CD8-positive, alpha-beta memory T cell (primary cell): ENCODE data around the gene PAN3. TPM values are rescaled to one million over a fixed set of nuclear protein-coding genes. Genes with fewer than 3 reads are reported as not detected.

Source experiments
- CTCF ChIA-PET: fragments of 350-600 bp; sonication (Branson Sonifier 250); formaldehyde crosslinking; loops from one replicate; lab custom pipeline; 2021; ENCODE audit warnings: antibody characterized with exemption; lab: Charles Lee
- POLR2A ChIA-PET: fragments of 350-600 bp; sonication (Branson Sonifier 250); formaldehyde crosslinking; loops from one replicate; lab custom pipeline; 2021; ENCODE audit warnings: antibody characterized with exemption; lab: Charles Lee
- DNase-seq, 5 donors: peaks; one replicate each; pipeline versions ENCODE4 v3.0.0 to v3.0.0-alpha.2; 2020 to 2022; ENCODE audit warnings: mixed read lengths in 1 of 5
- H3K27ac ChIP-seq: one replicate; pipeline ENCODE4 v1.7.0; 2013; ENCODE audit warnings: low read depth, mild to moderate bottlenecking, low read length, moderate library complexity
- H3K27me3 ChIP-seq: 2 replicates; pipeline ENCODE4 v1.7.0; 2013; ENCODE audit warnings: low read length, mild to moderate bottlenecking; ENCODE audit not compliant: insufficient read depth, poor library complexity, severe bottlenecking
- H3K36me3 ChIP-seq: 2 replicates; pipeline ENCODE4 v1.7.0; 2013; ENCODE audit warnings: mild to moderate bottlenecking, low read length, moderate library complexity; ENCODE audit not compliant: insufficient read depth
- H3K4me1 ChIP-seq: 2 replicates; pipeline ENCODE4 v1.7.0; 2013; ENCODE audit warnings: mild to moderate bottlenecking, low read length, moderate library complexity; ENCODE audit not compliant: insufficient read depth
- H3K4me3 ChIP-seq: 2 replicates; pipeline ENCODE4 v1.7.0; 2013; ENCODE audit warnings: mild to moderate bottlenecking, low read length
- H3K9me3 ChIP-seq: 2 replicates; pipeline ENCODE4 v1.7.0; 2013; ENCODE audit warnings: mild to moderate bottlenecking, low read length
- H3K27ac Mint-ChIP-seq, 8 donors: one replicate each; pipeline ENCODE4 v1.8.0; 2020 to 2021; ENCODE audit warnings: mixed read lengths in 8 of 8, mild to moderate bottlenecking in 6 of 8, inconsistent platforms in 3 of 8, moderate library complexity in 3 of 8
- H3K27me3 Mint-ChIP-seq, 2 donors: one replicate each; pipeline ENCODE4 v1.8.0; 2020 to 2021; ENCODE audit warnings: mixed read lengths in 2 of 2, mild to moderate bottlenecking in 1 of 2, moderate library complexity in 1 of 2
- H3K36me3 Mint-ChIP-seq, 3 donors: one replicate each; pipeline ENCODE4 v1.8.0; 2020 to 2021; ENCODE audit warnings: mixed read lengths in 3 of 3, inconsistent platforms in 1 of 3, mild to moderate bottlenecking in 1 of 3
- H3K4me1 Mint-ChIP-seq, 3 donors: one replicate each; pipeline ENCODE4 v1.8.0; 2020 to 2021; ENCODE audit warnings: mixed read lengths in 3 of 3, inconsistent platforms in 1 of 3, mild to moderate bottlenecking in 1 of 3
- H3K4me3 Mint-ChIP-seq, 7 donors: one replicate each; pipeline ENCODE4 v1.8.0; 2020 to 2021; ENCODE audit warnings: mixed read lengths in 7 of 7, mild to moderate bottlenecking in 6 of 7, moderate library complexity in 4 of 7, inconsistent platforms in 2 of 7
- H3K9me3 Mint-ChIP-seq, 5 donors: one replicate each; pipeline ENCODE4 v1.8.0; 2020 to 2022; ENCODE audit warnings: mixed read lengths in 5 of 5, mild to moderate bottlenecking in 3 of 5, moderate library complexity in 2 of 5, inconsistent platforms in 1 of 5
- polyA plus RNA-seq: library from polyadenylated mRNA; unstranded; fragments of 300-500 nt; fragmentation: Illumina TruSeq; gene quantifications from one replicate; pipeline ENCODE4 v1.2.3, GENCODE V29; 2021
- total RNA-seq, 2 experiments: library from RNA; stranded (reverse); gene quantifications; one replicate each; pipeline ENCODE4 v1.2.3, GENCODE V29; 2021

The PAN3 gene
- total and polyA plus RNA-seq, 3 experiments from 2014 or later, result 5.3 to 33.3 (median 33.1) TPM

GRCh38 chr13:28333204-28333881, 195.0 kb downstream of the PAN3 start:
- POLR2A ChIA-PET, result no interaction called here
- H3K27ac Mint-ChIP-seq, result no peak overlapping the region

GRCh38 chr13:28336193-28336657, 197.9 kb downstream of the PAN3 start:
- H3K36me3 Mint-ChIP-seq, result no peaks in the 10 kb centered on the region
- no peaks in the 10 kb centered on the region for H3K4me1 Mint-ChIP-seq
- peaks cover 3 to 11% of the 10 kb centered on the region in 2 donors for H3K27me3 Mint-ChIP-seq

More at GRCh38 chr13:28333204-28333881, 195.0 kb downstream of the PAN3 start:
- Mint-ChIP-seq H3K9me3 (no peaks in the 10 kb centered on the region), H3K4me1 (no peaks in the 10 kb centered on the region), H3K4me3 (no peak overlapping the region), H3K27me3 (peaks cover 0 to 3% of the 10 kb centered on the region in 2 donors), H3K36me3 (no peaks in the 10 kb centered on the region)
- no peak overlapping the region for H3K27ac ChIP-seq
- H3K27me3 ChIP-seq, result no peaks in the 10 kb centered on the region
- H3K36me3 ChIP-seq, result no peaks in the 10 kb centered on the region
- no peak for DNase-seq
- H3K9me3 ChIP-seq, result no peaks in the 10 kb centered on the region
- H3K4me1 ChIP-seq, result no peaks in the 10 kb centered on the region
- H3K4me3 ChIP-seq, result no peak overlapping the region
- CTCF ChIA-PET, result no interaction called here

DNA sequence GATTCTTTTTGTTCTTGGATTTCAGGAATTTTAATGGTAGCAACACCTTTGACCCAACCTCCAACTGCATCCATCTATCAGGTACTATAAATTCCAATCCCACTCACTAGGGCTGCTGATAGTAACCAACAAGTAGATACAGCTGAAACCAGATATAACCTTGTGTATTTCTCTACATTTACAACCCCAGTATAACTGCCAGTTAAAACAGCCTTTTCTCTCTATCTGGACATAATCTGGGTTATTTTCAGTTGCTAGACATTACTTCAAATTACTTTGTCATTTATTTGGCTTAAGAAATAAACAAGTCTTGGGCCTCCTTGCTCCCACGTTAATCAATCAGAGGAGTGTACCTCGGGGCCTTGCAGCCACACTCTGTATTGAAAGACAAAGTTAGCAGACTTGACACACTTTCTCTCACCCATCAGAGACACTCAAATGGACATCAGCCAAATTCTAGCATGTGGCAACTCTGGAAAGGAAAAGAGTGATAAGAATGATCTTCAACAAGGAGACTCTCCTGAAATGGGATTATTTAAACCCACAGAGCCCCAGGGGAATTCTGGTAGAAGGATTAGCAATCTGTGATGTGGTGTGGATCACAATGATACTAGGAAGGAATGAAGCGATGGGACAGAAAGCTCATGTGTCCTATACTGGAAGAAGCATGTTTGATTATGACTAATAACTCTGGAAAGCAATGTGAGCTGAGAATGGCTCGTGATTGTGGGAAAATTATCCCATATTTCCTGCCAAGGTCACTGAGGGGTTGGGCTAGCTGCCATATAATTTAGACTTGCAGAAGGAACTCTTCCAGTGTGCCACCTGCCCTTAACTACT, 199.0 kb downstream of the PAN3 start:
- Mint-ChIP-seq H3K36me3 (no peaks in the 10 kb centered on the region), H3K27me3 (peaks cover 3 to 11% of the 10 kb centered on the region in 2 donors), H3K9me3 (no peaks in the 10 kb centered on the region), H3K4me3 (no peak overlapping the region), H3K4me1 (no peaks in the 10 kb centered on the region), H3K27ac (no peak overlapping the region)
- CTCF ChIA-PET, result interaction anchor here (1.2 kb wide), 1 partner anchor 8 kb away, joined by 3 read pairs; no protein-coding TSS in a partner anchor
- DNase-seq, result no peak
- Histone ChIP-seq H3K4me3 (no peak overlapping the region), H3K27me3 (no peaks in the 10 kb centered on the region), H3K27ac (no peak overlapping the region), H3K9me3 (no peaks in the 10 kb centered on the region), H3K4me1 (no peaks in the 10 kb centered on the region), H3K36me3 (no peaks in the 10 kb centered on the region)
- POLR2A ChIA-PET, result no interaction called here

More at GRCh38 chr13:28336193-28336657, 197.9 kb downstream of the PAN3 start:
- POLR2A ChIA-PET, result no interaction called here
- Mint-ChIP-seq H3K9me3 (no peaks in the 10 kb centered on the region), H3K4me3 (no peak overlapping the region), H3K27ac (no peak overlapping the region)
- Histone ChIP-seq H3K36me3 (no peaks in the 10 kb centered on the region), H3K9me3 (no peaks in the 10 kb centered on the region), H3K27me3 (no peaks in the 10 kb centered on the region), H3K4me1 (no peaks in the 10 kb centered on the region), H3K27ac (no peak overlapping the region), H3K4me3 (no peak overlapping the region)
- DNase-seq, result no peak
- CTCF ChIA-PET, result no interaction called here

- CTCF ChIA-PET, result interaction anchor here (1.2 kb wide), 1 partner anchor 9 kb away, joined by 3 read pairs; no protein-coding TSS in a partner anchor
These were observed 199.7 kb downstream of the PAN3 start for GRCh38 chr13:28338006-28338574.

DNA sequence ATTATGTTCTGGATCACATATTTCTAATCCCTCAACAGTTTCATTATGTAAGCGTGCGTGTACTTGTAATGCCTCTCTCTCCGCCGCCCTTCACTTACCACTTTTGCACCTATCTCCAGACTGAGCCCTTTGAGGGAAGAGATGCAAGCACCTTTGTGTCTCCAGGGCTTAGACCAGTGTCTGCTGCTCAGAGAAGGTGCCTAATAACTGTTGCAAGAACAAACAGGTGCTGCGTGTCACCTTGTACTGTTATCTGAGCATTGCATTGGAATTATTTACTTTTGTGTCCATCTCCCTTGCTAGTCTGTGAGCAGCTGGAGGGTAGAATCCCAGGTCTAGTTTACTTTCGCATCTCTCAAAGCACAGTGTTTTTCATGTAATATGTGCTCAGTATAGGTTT, 200.4 kb downstream of the PAN3 start:
- H3K4me3 ChIP-seq, result no peak overlapping the region
- H3K4me1 Mint-ChIP-seq, result no peaks in the 10 kb centered on the region
- no peaks in the 10 kb centered on the region for H3K9me3 ChIP-seq
- no peak overlapping the region for H3K4me3 Mint-ChIP-seq
- H3K4me1 ChIP-seq, result no peaks in the 10 kb centered on the region
- H3K36me3 ChIP-seq, result no peaks in the 10 kb centered on the region
- H3K27me3 Mint-ChIP-seq, result peaks cover 3 to 12% of the 10 kb centered on the region in 2 donors
- POLR2A ChIA-PET, result no interaction called here
- H3K27ac Mint-ChIP-seq, result no peak overlapping the region
- no peaks in the 10 kb centered on the region for H3K9me3 Mint-ChIP-seq
- DNase-seq, result no peak
- no peaks in the 10 kb centered on the region for H3K36me3 Mint-ChIP-seq
- H3K27me3 ChIP-seq, result no peaks in the 10 kb centered on the region
- CTCF ChIA-PET, result no interaction called here
- no peak overlapping the region for H3K27ac ChIP-seq

More at GRCh38 chr13:28338006-28338574, 199.7 kb downstream of the PAN3 start:
- Histone ChIP-seq H3K4me3 (no peak overlapping the region), H3K36me3 (no peaks in the 10 kb centered on the region), H3K27ac (no peak overlapping the region), H3K4me1 (no peaks in the 10 kb centered on the region), H3K27me3 (no peaks in the 10 kb centered on the region), H3K9me3 (no peaks in the 10 kb centered on the region)
- Mint-ChIP-seq H3K4me1 (no peaks in the 10 kb centered on the region), H3K9me3 (no peaks in the 10 kb centered on the region), H3K4me3 (no peak overlapping the region), H3K36me3 (no peaks in the 10 kb centered on the region), H3K27ac (no peak overlapping the region), H3K27me3 (peaks cover 3 to 11% of the 10 kb centered on the region in 2 donors)
- POLR2A ChIA-PET, result no interaction called here
- DNase-seq, result no peak

DNA sequence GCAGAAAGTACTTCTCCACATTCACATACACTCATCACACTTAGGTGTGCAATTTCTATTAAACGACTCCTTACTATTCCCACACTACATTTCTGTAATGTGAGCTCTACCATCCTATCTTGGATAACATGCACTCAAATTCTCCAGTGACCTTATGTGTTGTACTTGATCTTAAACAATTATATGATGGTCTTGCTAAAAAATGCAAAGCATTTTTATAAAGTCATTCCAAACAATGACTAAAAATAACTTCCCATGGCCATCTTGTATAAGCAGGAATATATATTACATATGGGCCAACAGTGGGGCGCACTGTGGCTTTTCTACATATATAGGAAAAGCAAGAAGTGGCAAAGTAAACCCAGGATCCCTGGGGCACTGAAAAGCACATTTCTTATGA, 201.1 kb downstream of the PAN3 start:
- no peak overlapping the region for H3K27ac ChIP-seq
- no peaks in the 10 kb centered on the region for H3K4me1 Mint-ChIP-seq
- no peaks in the 10 kb centered on the region for H3K36me3 Mint-ChIP-seq
- H3K9me3 Mint-ChIP-seq, result no peaks in the 10 kb centered on the region
- H3K4me1 ChIP-seq, result no peaks in the 10 kb centered on the region
- H3K9me3 ChIP-seq, result no peaks in the 10 kb centered on the region
- peaks cover 5 to 19% of the 10 kb centered on the region in 2 donors for H3K27me3 Mint-ChIP-seq
- H3K4me3 Mint-ChIP-seq, result no peak overlapping the region
- H3K27ac Mint-ChIP-seq, result no peak overlapping the region
- H3K36me3 ChIP-seq, result no peaks in the 10 kb centered on the region
- POLR2A ChIA-PET, result no interaction called here
- DNase-seq, result no peak
- no peaks in the 10 kb centered on the region for H3K27me3 ChIP-seq
- H3K4me3 ChIP-seq, result no peak overlapping the region
- CTCF ChIA-PET, result no interaction called here

DNA sequence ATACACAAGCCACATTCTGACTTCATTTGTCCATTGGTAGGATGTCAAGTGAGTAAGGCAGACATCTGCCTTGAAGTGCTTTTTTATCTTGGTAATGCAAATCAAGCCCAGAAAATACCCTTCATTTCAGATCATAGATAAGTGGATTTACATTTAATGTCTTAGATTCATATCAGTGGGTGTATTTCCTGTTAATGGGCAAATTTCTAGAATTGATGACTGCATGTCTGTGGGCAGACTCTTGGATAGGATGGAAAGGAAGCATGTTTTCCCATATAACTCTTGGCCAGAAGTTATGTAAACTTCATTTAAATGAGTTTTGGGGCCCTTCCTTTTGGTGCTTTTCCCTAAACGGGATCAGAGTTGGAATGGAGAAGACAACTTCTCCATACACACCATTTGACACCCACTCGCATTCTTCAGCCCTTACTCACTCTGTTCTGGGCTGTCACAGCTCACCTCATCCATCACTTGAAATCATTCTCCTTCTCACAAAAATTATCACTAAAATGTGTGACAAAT, 202.0 kb downstream of the PAN3 start:
- Histone ChIP-seq H3K4me1 (no peaks in the 10 kb centered on the region), H3K9me3 (no peaks in the 10 kb centered on the region), H3K4me3 (no peak overlapping the region), H3K27me3 (no peaks in the 10 kb centered on the region), H3K27ac (no peak overlapping the region), H3K36me3 (no peaks in the 10 kb centered on the region)
- ChIA-PET CTCF (no interaction called here), POLR2A (no interaction called here)
- Mint-ChIP-seq H3K27me3 (peaks cover 6 to 25% of the 10 kb centered on the region in 2 donors), H3K9me3 (no peaks in the 10 kb centered on the region), H3K4me3 (no peak overlapping the region), H3K27ac (no peak overlapping the region), H3K36me3 (no peaks in the 10 kb centered on the region), H3K4me1 (no peaks in the 10 kb centered on the region)
- no peak for DNase-seq
